Muscle of leg (tissue), 11 donors: Measurements from ENCODE around the gene TIE1. TPM values are rescaled to one million over a fixed set of nuclear protein-coding genes. Genes with fewer than 3 reads are reported as not detected.

Experiments used
- DNase-seq: peaks from one replicate; pipeline ENCODE4 v3.0.0; 2013
- H3K27ac ChIP-seq: one replicate; pipeline ENCODE4 v1.5.1; 2013; ENCODE audit warnings: mild to moderate bottlenecking, low read length, control low read depth
- H3K27me3 ChIP-seq: one replicate; pipeline ENCODE4 v1.6.1; 2013; ENCODE audit warnings: low read length; ENCODE audit not compliant: control insufficient read depth, insufficient read depth
- H3K36me3 ChIP-seq: one replicate; pipeline ENCODE4 v1.6.1; 2013; ENCODE audit warnings: low read length; ENCODE audit not compliant: control insufficient read depth, insufficient read depth
- H3K4me1 ChIP-seq: one replicate; pipeline ENCODE4 v1.6.1; 2013; ENCODE audit warnings: low read length; ENCODE audit not compliant: control insufficient read depth, insufficient read depth
- H3K4me3 ChIP-seq: one replicate; pipeline ENCODE4 v1.5.1; 2013; ENCODE audit warnings: low read length, control low read depth
- H3K9me3 ChIP-seq: replicated peaks from 2 replicates; pipeline ENCODE4 v1.6.1; 2013; ENCODE audit warnings: low read depth, low read length; ENCODE audit not compliant: control insufficient read depth
- WGBS: methylation state at CpG from one replicate; pipeline ENCODE4 v1.1.5; 2013; ENCODE audit warnings: missing lambda C conversion rate; ENCODE audit not compliant: insufficient coverage; 5-methylcytosine and 5-hydroxymethylcytosine counted together
- polyA plus RNA-seq, 8 donors: library from polyadenylated mRNA; unstranded; fragments of 120-200 nt; gene quantifications; one replicate each; pipeline versions ENCODE4 v1.2.1 to v1.2.3, GENCODE V29; 2013; ENCODE audit warnings: inconsistent platforms in 1 of 8, low replicate concordance in 1 of 8; ENCODE audit not compliant: insufficient read length in 8 of 8, insufficient read depth in 1 of 8
- total RNA-seq: library from RNA; stranded (reverse); fragments of 120-200 nt; gene quantifications from one replicate; pipeline ENCODE4 v1.2.4, GENCODE V29; 2013

TIE1 gene
- total and polyA plus RNA-seq, 9 donors: 32.7 to 58.0 (median 44.5) TPM

DNA sequence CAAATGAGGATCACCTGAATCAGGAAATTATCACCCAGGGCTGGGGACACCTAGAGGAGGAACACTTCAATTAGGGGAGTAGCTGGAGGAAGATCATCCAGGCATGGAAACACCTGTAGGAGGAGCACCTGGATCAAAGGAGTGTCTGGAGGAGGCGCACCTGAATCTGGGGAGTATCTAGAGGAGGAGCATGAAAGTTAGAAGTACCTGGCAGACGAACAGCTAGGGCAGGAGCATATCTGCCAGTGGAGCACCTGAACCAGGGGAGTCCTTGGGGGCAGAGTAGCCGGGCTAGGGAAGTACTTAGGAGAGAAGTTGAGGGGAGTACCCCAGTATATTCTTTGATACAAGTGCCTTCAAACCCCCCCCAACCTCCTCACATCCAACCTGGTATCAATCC, 16.7 kb upstream of the TIE1 start:
- Histone ChIP-seq H3K27ac (no peak overlapping the region), H3K4me3 (no peak overlapping the region), H3K36me3 (no peaks in the 10 kb centered on the region), H3K27me3 (peaks cover 4% of the 10 kb centered on the region), H3K4me1 (no peaks in the 10 kb centered on the region), H3K9me3 (no peaks in the 10 kb centered on the region)
- 79% methylated on average over 2 of the region's 3 CpGs for WGBS
- no peak for DNase-seq

DNA sequence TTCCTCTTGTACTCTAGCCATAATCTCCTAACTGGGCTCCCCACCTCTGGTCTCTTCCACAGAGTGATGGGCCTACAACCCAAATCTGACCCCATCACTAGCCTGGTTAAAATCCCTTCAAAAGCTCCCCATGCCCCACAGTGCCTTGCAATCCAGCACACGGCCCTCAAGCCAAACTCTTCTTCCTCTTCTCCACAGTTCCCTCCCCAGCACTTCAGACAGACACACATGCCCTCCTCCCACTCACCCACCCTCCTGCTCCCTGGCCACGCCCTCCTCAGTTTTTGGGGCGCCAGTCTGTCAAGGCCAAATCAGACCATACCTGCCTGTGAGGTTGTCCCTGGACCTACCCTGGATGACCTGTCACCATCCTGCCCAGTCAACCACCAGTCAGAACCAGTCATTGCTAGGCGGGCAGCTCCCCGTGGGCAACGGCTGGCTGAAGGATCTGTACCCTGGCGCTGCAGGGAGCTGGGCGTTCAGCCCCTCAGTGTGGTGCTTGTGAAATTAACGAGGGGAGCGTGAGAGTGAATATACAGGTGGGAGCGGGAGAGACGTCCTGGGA, 16.2 kb upstream of the TIE1 start:
- no peaks in the 10 kb centered on the region for H3K9me3 ChIP-seq
- no peak for DNase-seq
- H3K27ac ChIP-seq: no peak overlapping the region
- H3K4me3 ChIP-seq: no peak overlapping the region
- peaks cover 4% of the 10 kb centered on the region for H3K27me3 ChIP-seq
- 58% methylated on average over 12 of the region's 12 CpGs for WGBS
- H3K4me1 ChIP-seq: no peaks in the 10 kb centered on the region
- H3K36me3 ChIP-seq: no peaks in the 10 kb centered on the region

DNA sequence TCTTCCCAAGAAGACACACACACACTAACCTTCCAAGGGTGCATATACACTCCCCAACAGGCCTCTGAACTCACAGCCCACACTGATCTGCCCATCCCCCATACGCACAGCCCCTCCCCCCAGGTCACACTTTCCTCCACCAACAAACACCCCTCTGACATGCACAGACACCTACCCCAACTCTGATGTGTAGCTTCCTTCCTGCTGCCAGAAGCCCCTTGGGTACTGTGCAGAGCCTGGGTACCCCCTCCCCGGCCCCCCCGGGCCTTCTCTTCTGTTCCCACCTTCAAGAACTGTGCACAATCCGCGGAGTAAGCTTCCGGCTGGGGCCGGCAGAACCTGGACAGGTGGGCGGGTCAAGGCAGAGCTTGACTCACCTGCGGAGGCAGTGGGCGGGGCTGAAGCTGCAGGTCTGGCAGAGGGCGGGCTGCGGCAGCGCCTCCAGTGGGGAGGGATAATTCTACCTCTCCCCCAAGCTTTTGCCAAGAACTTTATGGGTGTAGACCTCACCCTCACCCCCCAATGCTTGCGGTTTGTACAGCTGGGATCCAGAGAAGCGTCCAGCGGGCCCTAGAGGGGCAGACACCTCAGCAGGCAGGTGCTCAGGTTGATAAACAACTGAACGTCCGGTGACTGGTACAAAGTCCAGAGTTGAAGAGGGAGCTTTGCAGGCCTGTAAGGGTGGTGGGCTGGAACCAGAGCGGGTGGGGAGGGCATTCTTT, 15.4 kb upstream of the TIE1 start, which contains the start of gene C1orf210:
Gene C1orf210 (minus strand): TSS at position 313 of the 722 bp plus-strand sequence. CDS start 2,311 bp downstream, outside the sequence.
- H3K27ac ChIP-seq: no peak within 1 kb of the TSS
- DNase-seq: no peak
- H3K9me3 ChIP-seq: no peaks in the 10 kb centered on the region
- H3K4me3 ChIP-seq: no peak within 1 kb of the TSS
- WGBS: 31% methylated on average over 7 of the region's 19 CpGs
- no peaks in the 10 kb centered on the region for H3K4me1 ChIP-seq
- no peaks in the 10 kb centered on the region for H3K36me3 ChIP-seq
- peaks cover 4% of the 10 kb centered on the region for H3K27me3 ChIP-seq

DNA sequence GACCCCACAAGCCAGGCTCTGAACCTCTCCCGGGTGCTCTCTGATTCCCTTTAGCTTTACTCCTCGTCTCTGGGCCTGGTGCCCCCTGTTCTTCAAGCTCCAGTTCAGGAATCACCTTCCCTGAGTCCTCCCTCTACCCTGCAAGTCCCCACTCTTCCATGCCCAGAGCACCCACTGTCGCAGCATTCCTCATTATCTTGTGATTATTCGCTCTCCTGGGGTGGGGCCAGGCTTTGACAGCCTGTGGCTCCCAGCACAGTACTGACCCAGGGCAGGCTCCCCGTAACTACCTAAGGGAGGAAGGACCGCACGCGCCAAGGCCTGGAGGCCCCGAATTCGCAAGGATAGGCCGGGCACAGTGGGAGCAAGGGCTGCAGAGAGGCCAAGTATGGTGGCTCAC, 14.7 kb upstream of the TIE1 start:
- Histone ChIP-seq H3K27ac (no peak overlapping the region), H3K9me3 (no peaks in the 10 kb centered on the region), H3K36me3 (no peaks in the 10 kb centered on the region), H3K4me3 (no peak overlapping the region), H3K27me3 (peaks cover 4% of the 10 kb centered on the region), H3K4me1 (no peaks in the 10 kb centered on the region)
- no peak for DNase-seq
- WGBS: 91% methylated on average over 10 of the region's 11 CpGs

- 90% methylated on average over 3 of the region's 5 CpGs for WGBS
- H3K9me3 ChIP-seq: no peaks in the 10 kb centered on the region
- no peaks in the 10 kb centered on the region for H3K4me1 ChIP-seq
- no peak for DNase-seq
- no peak overlapping the region for H3K4me3 ChIP-seq
- H3K27ac ChIP-seq: no peak overlapping the region
- no peaks in the 10 kb centered on the region for H3K36me3 ChIP-seq
- H3K27me3 ChIP-seq: peaks cover 4% of the 10 kb centered on the region
Observed at GRCh38 chr1:43286533-43286932, 14.2 kb upstream of the TIE1 start.

DNA sequence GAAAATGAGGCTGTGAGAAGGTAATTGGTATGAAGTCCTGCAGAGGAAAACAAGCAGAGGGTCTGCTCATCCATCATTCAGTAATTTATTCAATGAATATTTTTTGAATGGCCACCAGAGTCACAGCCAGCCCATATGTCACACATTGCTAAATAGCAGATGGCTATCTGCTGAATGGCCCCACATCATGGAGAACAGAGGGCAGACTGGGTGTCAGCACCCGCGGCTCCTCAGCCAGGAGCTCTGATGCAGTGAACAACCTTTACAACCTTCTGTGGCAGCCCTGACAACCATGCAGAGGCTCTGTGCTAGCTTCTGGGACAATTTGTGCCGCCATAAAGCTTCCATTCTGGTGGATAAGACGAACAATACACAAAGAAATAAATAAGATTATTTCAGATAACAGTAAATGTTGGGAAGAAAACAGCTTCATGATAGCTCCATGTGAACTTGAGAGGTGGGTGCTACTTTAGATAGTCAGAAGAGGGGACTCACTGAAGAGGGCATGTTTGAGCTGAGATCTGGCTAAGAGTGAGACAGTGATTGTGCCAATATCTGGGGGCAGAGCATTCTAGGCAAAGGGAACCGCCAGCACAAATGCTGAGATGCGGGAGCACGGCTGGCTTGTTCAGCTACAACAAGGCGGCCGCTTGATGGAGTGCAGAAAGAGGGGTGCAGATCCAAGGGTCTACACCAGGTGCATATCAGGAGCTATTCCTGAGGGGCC, 12.6 kb upstream of the TIE1 start:
- H3K36me3 ChIP-seq: no peaks in the 10 kb centered on the region
- H3K9me3 ChIP-seq: no peaks in the 10 kb centered on the region
- no peak for DNase-seq
- no peak overlapping the region for H3K4me3 ChIP-seq
- H3K27me3 ChIP-seq: peaks cover 4% of the 10 kb centered on the region
- 90% methylated on average over 7 of the region's 9 CpGs for WGBS
- H3K27ac ChIP-seq: no peak overlapping the region
- H3K4me1 ChIP-seq: no peaks in the 10 kb centered on the region

- Histone ChIP-seq H3K4me3 (no peak overlapping the region), H3K27ac (no peak overlapping the region), H3K36me3 (no peaks in the 10 kb centered on the region), H3K27me3 (peaks cover 4% of the 10 kb centered on the region), H3K4me1 (no peaks in the 10 kb centered on the region), H3K9me3 (no peaks in the 10 kb centered on the region)
- no peak for DNase-seq
- 68% methylated on average over 11 of the region's 12 CpGs for WGBS
Observed at GRCh38 chr1:43288785-43289706, 11.7 kb upstream of the TIE1 start.

- H3K9me3 ChIP-seq: no peaks in the 10 kb centered on the region
- H3K36me3 ChIP-seq: no peaks in the 10 kb centered on the region
- no peak overlapping the region for H3K27ac ChIP-seq
- no peak for DNase-seq
- H3K4me3 ChIP-seq: no peak overlapping the region
- peaks cover 4% of the 10 kb centered on the region for H3K4me1 ChIP-seq
- H3K27me3 ChIP-seq: peaks cover under 1% of the 10 kb centered on the region
- 52% methylated on average over 5 of the region's 7 CpGs for WGBS
Observed at GRCh38 chr1:43292216-43292615, 8.6 kb upstream of the TIE1 start.

DNA sequence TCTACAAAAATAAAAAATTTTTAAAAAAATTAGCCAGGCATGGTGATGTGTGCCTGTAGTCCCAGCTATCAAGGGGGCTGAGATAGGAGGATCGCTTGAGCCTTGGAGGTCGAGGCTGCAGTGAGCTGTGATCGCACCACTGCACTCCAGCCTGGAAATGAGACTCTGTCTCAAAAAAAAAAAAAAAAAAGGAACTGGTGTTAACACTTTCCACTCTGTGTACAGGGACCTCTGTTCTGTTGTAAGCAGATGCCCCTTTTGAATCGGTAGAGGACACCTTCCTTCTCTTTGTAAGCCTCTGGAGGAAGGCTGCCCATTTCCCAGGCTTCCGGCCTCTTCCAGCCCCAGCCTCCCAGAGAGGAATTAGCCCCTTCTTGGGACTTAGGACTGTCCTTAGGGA, 8.1 kb upstream of the TIE1 start:
- H3K27me3 ChIP-seq: no peaks in the 10 kb centered on the region
- no peak overlapping the region for H3K4me3 ChIP-seq
- H3K9me3 ChIP-seq: no peaks in the 10 kb centered on the region
- WGBS: 59% methylated on average over 4 of the region's 5 CpGs
- no peaks in the 10 kb centered on the region for H3K36me3 ChIP-seq
- no peak for DNase-seq
- H3K4me1 ChIP-seq: peaks cover 4% of the 10 kb centered on the region
- no peak overlapping the region for H3K27ac ChIP-seq
